ENCODE results near the gene SKI.

DNA sequence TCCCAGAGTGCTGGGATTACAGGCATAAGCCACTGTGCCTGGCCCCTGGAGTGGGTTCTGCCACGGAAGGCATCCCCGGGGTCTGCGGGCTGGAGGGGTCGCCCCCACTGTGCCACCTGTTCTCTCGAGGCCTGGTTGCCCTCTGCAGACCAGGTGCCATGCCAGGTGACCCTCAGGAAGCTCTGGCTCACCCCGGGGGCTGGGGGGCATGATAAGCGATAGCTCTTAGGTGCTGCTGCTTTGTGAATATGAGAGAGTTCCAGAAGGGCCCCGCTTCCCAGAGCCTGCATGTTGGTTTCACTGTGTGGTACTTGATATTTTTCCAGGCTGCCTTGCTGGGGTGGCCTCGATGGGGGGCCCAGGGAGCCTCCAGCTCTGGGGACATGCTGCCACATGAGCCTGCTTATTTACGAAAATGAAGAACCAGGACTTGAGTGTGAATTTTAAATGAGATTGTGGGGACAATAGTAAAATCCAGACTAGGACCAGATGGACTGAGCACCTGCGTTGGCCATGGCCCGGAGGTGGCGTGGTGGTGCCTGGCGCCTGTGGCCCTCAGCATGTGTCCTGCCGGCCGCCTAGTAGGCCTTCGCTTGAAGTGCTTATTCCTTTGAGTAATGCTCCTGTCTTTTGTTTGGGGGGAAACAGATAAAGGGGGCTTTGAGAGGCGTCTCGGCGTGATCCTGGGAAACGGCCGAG is 7.3 kb downstream of the SKI start:
- TF ChIP-seq EZH2 (IDR thresholded peaks at IDR 0.05; ENCODE audit: low read length, missing control alignments) = no peak
- TF ChIP-seq, protein P1, sequence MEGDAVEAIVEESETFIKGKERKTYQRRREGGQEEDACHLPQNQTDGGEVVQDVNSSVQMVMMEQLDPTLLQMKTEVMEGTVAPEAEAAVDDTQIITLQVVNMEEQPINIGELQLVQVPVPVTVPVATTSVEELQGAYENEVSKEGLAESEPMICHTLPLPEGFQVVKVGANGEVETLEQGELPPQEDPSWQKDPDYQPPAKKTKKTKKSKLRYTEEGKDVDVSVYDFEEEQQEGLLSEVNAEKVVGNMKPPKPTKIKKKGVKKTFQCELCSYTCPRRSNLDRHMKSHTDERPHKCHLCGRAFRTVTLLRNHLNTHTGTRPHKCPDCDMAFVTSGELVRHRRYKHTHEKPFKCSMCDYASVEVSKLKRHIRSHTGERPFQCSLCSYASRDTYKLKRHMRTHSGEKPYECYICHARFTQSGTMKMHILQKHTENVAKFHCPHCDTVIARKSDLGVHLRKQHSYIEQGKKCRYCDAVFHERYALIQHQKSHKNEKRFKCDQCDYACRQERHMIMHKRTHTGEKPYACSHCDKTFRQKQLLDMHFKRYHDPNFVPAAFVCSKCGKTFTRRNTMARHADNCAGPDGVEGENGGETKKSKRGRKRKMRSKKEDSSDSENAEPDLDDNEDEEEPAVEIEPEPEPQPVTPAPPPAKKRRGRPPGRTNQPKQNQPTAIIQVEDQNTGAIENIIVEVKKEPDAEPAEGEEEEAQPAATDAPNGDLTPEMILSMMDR (conservative IDR thresholded peaks at IDR 0.05 in 1 of 2, IDR thresholded peaks at IDR 0.05 in 1 of 2; ENCODE audit: low read depth in 1 of 2, low read length in 2 of 2) = no peak
